Ramos (cell line): ENCODE measurements around the gene EP400.
"Not testable (repeated sequence)": the region's sequence is repeated elsewhere in the genome, so short reads cannot be mapped to it uniquely, and the experiment has no call there.

Experiments used
- in situ Hi-C: fragments of 300-500 bp; cut with MboI; formaldehyde crosslinking; loops from one replicate; pipeline ENCODE4 v1.14.3; 2022; ENCODE audit warnings: low sequenced_read_pairs; ENCODE audit not compliant: unreplicated experiment

The EP400 gene

DNA sequence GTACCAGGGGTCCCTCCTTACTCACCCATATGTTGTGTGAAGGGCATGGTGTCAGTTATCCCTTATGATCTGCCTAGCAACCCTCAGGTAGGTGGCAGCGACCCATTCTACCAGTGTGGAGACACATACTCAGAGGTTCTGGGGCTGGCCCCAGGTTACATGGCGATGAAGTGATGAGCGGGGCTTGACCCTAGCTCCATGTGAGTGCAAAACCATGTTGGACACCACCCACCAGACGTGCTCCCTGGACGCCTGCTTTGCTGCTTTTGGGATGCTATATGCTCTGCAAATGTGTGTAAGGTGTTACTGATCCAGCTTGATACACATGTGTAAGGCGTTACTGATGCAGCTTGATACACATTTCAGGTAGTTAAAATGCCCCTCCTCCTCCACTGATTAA, 33.3 kb downstream of the EP400 start:
- in situ Hi-C loops: no loop called here

GRCh38 chr12:131983554-131983953, 33.8 kb downstream of the EP400 start:
- in situ Hi-C loops: no loop called here

- in situ Hi-C loops: no loop called here
These were observed 34.6 kb downstream of the EP400 start for GRCh38 chr12:131984334-131984733.

DNA sequence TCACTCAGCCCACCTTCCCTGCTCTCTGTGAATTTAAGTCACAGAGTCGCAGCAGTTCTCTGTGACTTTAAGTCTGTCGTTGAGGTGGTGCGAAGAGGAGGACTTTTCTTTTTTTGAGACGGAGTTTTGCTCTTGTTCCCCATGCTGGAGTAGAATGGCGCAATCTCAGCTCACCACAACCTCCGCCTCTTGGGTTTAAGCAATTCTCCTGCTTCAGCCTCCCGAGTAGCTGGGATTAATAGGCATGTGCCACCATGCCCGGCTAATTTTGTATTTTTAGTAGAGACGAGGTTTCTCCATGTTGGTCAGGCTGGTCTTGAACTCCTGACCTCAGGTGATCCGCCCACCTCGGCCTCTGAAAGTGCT, 35.8 kb downstream of the EP400 start:
- in situ Hi-C loops: not testable (repeated sequence)

DNA sequence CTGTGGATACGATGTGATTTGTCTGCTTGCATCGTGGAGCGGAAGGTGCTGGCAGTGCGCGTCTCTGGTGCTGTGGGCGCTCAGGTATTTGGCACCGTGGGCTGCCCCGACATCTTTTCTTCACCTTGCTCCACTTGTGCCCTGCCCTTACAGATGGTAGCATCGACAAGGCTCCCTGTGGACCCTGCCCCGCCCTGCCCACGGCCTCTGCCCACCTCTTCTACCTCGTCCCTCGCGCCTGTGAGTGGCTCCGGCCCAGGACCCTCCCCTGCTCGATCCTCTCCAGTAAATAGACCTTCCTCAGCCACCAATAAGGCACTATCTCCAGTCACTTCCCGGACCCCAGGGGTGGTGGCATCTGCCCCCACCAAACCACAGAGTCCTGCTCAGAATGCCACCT, 36.6 kb downstream of the EP400 start:
- in situ Hi-C loops: no loop called here

- in situ Hi-C loops: no loop called here
These were observed 37.2 kb downstream of the EP400 start for GRCh38 chr12:131986910-131987309.

GRCh38 chr12:131987552-131987951, 37.8 kb downstream of the EP400 start:
- in situ Hi-C loops: no loop called here

DNA sequence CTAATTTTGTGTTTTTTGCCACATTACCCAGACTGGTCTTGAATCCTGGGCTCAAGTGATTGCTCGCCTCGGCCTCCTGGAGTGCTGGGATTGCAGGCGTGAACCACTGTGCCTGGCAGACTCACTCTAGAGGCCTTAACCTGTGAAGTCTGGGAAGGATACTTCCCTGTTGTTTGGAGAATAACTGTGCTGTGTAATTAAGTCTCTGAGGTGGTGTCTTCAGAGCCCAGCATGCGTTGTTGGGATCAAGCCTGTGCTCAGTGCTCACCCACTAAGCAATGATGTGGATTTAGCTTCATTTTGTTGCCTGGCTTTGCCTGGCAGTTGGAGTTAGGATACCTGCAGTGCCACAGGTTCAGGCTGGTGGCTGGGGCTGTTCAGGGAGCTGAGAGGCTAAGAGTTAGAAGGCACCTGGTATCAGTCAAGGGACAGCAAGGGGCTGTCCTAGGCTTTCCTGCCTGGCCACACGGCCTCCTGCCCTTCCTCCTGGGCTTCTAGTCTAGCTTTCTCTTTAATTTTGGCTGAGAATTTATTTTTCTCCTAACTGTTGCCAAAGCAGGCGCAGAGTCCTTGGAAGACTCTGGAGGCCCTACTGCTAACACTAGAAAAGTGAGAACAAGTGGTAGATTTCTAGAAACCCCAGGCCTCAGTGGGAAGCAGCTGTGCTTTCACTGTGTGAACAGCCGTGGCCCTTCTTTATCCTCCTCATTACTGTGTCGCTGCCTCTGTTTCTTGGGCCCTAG, 38.5 kb downstream of the EP400 start:
- in situ Hi-C loops: no loop called here

- in situ Hi-C loops: no loop called here
These were observed 39.3 kb downstream of the EP400 start for GRCh38 chr12:131989021-131989420.

- in situ Hi-C loops: no loop called here
These were observed 40.6 kb downstream of the EP400 start for GRCh38 chr12:131990066-131990979.

DNA sequence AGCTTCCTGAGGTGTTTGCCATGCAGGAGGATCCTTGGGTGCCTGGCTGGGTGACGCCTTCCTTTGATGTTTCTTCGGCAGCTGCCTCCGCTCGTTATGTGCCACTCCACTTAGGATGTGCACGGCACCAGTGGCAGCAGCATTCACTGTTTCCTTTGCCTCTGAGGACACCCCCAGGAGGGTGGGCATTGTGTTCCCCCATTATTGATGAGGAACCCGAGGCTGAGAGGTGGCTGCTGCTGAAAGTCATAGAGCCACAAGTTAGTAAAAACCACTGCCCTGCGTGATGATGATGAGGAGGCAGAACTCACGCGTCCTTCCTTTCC, 41.2 kb downstream of the EP400 start:
- in situ Hi-C loops: no loop called here

DNA sequence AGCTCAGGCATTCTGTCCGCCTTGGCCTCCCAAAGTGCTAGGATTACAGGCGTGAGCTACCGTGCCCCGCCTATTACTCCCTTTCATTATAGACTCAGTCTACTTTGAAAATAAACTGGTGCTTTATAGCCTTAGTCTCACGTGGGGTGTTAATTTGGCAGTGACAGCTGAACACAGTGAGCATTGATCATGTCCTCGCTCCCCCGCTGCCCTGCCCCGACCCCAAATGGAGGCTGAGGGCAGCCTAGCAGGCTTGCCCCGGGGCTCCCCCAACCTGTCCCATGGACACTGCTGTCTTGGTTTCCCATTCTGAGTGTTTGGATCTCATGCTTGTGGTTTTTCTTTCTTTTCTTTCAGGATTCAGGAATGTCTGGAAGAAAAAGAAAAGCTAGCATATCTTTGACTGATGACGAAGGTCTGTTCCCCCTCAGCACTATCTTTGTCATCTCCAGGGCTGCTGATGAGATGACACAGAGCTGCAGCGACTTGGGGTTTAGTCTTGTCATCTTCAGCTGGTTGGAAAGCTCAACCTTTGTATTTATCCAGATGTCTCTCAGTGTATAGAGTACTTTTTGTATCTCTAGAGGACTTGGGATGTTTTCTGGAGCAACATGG, 42.2 kb downstream of the EP400 start:
- in situ Hi-C loops: no loop called here

DNA sequence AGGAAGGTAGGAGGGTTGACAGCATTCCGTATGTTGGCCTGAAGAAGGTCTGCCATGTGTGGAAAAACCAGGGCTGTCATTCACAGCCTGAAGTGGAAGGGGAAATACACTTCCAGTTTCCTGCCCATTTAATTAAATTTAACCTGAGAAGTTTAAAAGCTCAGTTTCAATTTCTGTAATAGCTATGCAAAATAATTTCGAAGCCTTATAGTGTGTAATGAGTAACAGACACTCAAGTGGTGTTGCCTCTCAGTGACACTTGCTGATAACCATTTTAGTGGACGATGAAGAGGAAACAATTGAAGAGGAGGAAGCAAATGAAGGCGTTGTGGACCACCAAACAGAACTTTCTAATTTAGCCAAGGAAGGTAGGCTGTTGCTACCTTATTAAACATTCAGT, 44.8 kb downstream of the EP400 start:
- in situ Hi-C loops: no loop called here

GRCh38 chr12:132000286-132000872, 50.6 kb downstream of the EP400 start:
- in situ Hi-C loops: no loop called here

- in situ Hi-C loops: no loop called here
These were observed 54.1 kb downstream of the EP400 start for GRCh38 chr12:132003846-132004245.

GRCh38 chr12:132004946-132005345, 55.2 kb downstream of the EP400 start:
- in situ Hi-C loops: no loop called here

DNA sequence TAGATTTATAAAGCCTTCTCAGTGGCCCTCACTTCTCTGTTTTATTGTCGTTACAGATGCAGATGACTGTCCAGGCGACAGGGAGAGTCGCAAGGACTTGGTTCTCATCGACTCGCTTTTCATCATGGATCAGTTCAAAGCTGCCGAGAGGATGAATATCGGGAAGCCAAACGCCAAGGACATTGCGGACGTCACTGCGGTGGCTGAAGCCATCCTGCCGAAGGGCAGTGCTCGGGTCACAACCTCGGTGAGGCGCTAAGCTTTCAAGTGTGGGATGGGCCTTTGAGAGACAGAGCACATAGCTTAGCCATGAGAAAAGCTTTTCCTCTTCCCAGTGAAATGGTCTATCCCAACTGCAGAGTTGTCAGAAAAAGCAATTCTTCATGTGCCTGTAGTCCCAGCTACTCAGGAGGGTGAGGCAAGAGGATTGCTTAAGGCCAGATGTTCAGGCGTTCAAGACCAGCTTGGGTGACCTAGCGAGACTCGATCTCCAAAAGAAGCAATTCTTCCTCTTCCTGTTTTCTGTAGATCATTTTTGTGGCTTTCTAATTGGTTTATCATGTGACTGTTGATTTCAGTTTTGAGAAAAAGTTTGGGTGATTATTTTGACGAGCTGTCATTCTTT, 56.4 kb downstream of the EP400 start:
- in situ Hi-C loops: no loop called here

GRCh38 chr12:132007041-132007440, 57.3 kb downstream of the EP400 start:
- in situ Hi-C loops: no loop called here

DNA sequence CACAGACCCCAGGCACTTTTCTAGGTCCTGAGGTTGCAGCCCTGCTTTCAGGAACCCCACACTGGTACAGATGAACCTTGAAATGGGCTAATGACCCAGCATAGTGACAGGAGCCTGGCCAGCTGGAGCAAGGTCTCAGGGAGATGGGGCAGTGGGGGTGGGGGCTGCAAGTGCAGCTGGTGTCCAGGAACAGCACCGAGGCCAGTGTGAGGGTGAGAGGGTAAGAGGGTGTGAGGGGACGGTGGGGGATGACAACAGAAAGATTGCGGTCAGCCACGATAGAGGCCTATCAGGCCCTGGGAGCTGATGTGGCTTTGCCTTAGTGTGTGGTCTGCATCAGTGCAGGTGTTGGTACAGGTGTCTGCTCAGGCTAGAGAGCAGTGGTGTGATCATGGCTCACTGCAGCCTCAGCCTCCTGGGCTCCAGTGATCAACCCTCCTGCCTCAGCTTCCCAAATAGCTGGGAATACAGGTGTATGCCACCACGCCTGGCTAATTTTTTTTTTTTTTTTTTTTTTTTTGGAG, 59.7 kb downstream of the EP400 start:
- in situ Hi-C loops: no loop called here

DNA sequence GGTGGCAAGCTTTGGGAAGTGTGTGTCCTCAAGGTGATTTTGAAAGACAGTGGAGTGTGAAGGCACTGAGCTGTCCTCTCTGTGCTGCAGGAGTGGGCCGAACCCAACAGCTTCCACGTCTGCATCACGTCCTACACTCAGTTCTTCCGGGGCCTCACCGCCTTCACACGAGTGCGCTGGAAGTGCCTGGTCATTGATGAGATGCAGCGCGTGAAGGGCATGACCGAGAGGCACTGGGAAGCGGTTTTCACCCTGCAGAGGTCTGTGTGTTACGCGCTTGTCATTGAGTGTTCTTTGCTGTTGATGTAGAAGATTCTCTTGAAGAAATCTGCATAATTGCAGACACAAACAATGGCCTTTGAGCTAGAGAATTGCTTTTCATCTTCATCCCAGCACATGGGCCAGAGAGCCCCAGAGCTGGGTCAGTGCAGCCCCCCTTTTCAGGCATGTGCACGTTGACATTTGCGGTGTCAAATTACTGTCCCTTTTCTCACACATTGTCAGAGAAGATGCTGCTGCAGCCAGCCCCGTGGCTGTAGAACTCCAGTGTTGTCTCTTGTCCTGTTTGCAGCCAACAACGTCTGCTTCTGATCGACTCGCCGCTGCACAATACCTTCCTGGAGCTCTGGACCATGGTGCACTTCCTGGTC, 63.3 kb downstream of the EP400 start:
- in situ Hi-C loops: no loop called here
